Activated naive CD8-positive, alpha-beta T cell (primary cell): ENCODE data around the gene CELF5.
"Not testable (repeated sequence)": the region's sequence is repeated elsewhere in the genome, so short reads cannot be mapped to it uniquely, and the experiment has no call there.

Source experiments
- H3K27ac Mint-ChIP-seq: one replicate; pipeline ENCODE4 v1.8.0; 2021; ENCODE audit warnings: mixed read lengths
- H3K27me3 Mint-ChIP-seq: one replicate; pipeline ENCODE4 v1.8.0; 2021; ENCODE audit warnings: mixed read lengths
- H3K36me3 Mint-ChIP-seq: one replicate; pipeline ENCODE4 v1.8.0; 2021; ENCODE audit warnings: mixed read lengths
- H3K4me1 Mint-ChIP-seq: one replicate; pipeline ENCODE4 v1.8.0; 2021; ENCODE audit warnings: low read depth, mixed read lengths
- H3K4me3 Mint-ChIP-seq: one replicate; pipeline ENCODE4 v1.8.0; 2021; ENCODE audit warnings: mild to moderate bottlenecking, mixed read lengths
- H3K9me3 Mint-ChIP-seq: one replicate; pipeline ENCODE4 v1.8.0; 2021; ENCODE audit warnings: low read depth, mixed read lengths

Gene CELF5

DNA sequence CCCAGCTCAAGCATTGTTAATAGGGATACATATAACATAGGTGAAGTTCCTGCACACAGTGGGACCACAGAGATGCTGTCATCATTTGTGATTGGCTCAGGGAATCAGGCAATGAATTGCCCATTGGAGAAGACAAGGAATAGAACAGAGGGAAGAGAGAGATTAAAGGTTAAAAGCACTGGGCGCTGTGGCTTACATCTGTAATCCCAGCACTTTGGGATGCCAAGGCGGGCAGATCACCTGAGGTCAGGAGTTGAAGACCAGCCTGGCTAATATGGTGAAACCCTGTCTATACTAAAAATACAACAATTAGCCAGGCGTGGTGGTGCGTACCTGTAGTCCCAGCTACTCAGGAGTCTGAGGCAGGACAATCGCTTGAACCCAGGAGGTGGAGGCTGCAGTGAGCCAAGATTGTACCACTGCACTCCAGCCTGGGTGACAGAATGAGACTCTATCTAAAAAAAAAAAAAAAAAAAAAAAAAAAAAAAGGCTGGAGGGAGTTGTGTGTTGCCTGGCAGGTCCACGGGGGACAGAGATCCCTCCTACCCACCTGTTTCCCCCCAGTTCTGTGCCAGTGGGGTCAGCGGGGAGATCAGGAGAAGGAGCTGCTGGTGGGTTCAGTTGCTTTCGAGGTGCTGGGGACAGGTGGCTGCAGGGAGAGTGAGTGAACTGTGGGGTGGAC is 110.4 kb downstream of the CELF5 start:
- not testable (repeated sequence) for H3K4me1 Mint-ChIP-seq, H3K4me3 Mint-ChIP-seq, H3K27me3 Mint-ChIP-seq, H3K36me3 Mint-ChIP-seq, H3K27ac Mint-ChIP-seq, H3K9me3 Mint-ChIP-seq

- Mint-ChIP-seq H3K4me3 (no peak overlapping the region), H3K27ac (no peak overlapping the region), H3K36me3 (no peaks in the 10 kb centered on the region), H3K4me1 (peaks cover 10% of the 10 kb centered on the region), H3K9me3 (no peaks in the 10 kb centered on the region), H3K27me3 (no peaks in the 10 kb centered on the region)
Observed at GRCh38 chr19:3335431-3336350, 111.2 kb downstream of the CELF5 start.

DNA sequence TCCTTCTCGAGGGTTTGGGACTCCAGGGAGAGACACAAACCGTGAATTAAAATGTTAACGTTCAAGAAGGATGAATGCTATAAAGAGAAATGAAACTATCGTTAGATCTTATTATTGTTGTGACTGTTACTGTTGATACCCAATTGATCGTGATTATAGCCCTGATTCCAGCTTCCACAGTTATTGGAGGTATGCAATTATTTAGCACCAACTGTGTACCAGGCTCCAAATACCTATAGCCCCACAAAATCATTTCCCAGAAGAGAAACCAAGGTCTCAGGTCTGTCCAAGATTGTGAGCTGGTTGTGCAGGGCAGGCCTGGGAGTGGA is 111.9 kb downstream of the CELF5 start:
- no peaks in the 10 kb centered on the region for H3K9me3 Mint-ChIP-seq
- no peak overlapping the region for H3K4me3 Mint-ChIP-seq
- H3K27ac Mint-ChIP-seq = no peak overlapping the region
- no peaks in the 10 kb centered on the region for H3K36me3 Mint-ChIP-seq
- H3K27me3 Mint-ChIP-seq = no peaks in the 10 kb centered on the region
- peaks cover 10% of the 10 kb centered on the region for H3K4me1 Mint-ChIP-seq

DNA sequence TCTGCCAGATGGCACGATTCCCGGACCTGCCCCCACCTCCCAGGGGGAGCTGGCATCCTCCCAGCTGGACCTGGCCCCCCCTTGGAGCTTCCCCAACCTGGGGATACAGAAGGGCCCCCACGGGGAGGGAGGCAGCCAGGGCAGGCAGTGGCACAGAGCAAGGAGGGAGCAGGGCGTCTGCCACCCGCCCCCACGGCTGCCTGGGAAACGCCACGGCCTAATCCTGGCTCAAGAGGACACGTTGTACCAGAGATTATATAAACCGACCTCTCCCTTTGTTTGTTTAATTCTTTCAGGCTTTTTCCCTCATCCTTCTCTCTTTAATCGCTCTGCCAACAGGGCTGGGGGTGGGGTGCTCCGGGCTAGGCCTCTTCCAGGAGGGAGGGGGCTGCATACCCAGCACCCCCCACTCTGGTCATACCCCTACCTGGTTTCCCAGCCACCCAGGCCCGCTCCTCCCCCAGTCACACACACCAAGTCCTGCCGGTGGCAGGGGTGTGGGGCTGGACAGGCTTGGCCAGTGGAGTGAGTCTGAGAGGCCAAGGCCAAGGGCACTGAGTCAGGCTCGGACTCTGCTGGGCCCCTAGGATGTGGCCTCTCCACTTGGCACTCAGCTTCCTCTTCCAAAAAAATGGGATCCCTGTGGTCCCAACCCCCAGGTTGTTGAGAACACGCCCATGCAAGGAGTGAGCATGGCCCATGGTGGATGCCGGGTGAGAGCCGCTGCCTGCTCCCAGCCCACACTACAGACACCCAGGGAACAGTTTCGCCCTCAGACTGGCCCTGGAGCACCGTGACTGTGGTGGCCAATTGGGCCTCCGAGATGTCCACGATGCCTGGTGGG is 112.4 kb downstream of the CELF5 start:
- H3K27ac Mint-ChIP-seq = no peak overlapping the region
- peaks cover 10% of the 10 kb centered on the region for H3K4me1 Mint-ChIP-seq
- H3K36me3 Mint-ChIP-seq = no peaks in the 10 kb centered on the region
- no peak overlapping the region for H3K4me3 Mint-ChIP-seq
- no peaks in the 10 kb centered on the region for H3K27me3 Mint-ChIP-seq
- H3K9me3 Mint-ChIP-seq = no peaks in the 10 kb centered on the region

DNA sequence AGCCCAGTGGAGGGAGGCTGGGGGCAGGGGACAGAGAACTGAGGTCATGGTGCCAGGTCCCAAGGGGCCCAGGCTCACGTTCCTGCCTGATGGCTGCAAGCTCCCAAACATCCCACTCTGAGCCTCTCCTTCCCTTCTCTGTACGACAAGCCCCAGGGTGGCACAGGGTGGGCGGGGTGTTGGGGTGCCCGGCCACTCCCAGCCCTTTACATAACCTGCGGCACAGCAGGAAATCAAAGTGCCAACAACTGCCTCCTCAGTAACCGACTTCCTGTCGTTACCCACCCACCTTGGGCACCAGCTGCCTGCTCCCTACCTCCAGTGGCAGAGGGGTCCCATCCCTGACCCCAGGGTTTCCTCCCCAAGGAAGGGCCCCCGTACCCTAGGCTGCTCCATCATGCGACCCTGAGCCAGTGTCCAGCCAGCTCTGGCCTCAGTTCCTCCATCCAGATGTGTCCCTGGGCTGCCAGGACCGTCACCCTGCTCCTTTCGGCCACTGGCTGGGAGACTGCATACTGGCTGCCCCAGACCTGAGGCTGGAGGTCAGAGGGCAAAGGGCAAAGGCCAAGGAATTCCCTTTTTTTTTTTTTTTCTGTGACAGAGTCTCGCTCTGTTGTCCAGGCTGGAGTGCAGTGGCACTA is 114.2 kb downstream of the CELF5 start:
- H3K4me3 Mint-ChIP-seq = peak overlapping the region; percentile 35
- no peaks in the 10 kb centered on the region for H3K27me3 Mint-ChIP-seq
- no peaks in the 10 kb centered on the region for H3K9me3 Mint-ChIP-seq
- peak overlapping the region; percentile 79 for H3K27ac Mint-ChIP-seq
- H3K4me1 Mint-ChIP-seq = peaks cover 12% of the 10 kb centered on the region
- H3K36me3 Mint-ChIP-seq = no peaks in the 10 kb centered on the region

- H3K9me3 Mint-ChIP-seq = no peaks in the 10 kb centered on the region
- H3K4me3 Mint-ChIP-seq = no peak overlapping the region
- no peak overlapping the region for H3K27ac Mint-ChIP-seq
- H3K4me1 Mint-ChIP-seq = peaks cover 14% of the 10 kb centered on the region
- no peaks in the 10 kb centered on the region for H3K27me3 Mint-ChIP-seq
- no peaks in the 10 kb centered on the region for H3K36me3 Mint-ChIP-seq
Observed at GRCh38 chr19:3340340-3340739, 115.9 kb downstream of the CELF5 start.

GRCh38 chr19:3342246-3342645 is 117.8 kb downstream of the CELF5 start:
- no peaks in the 10 kb centered on the region for H3K9me3 Mint-ChIP-seq
- no peaks in the 10 kb centered on the region for H3K36me3 Mint-ChIP-seq
- H3K27me3 Mint-ChIP-seq = no peaks in the 10 kb centered on the region
- H3K4me3 Mint-ChIP-seq = no peak overlapping the region
- no peak overlapping the region for H3K27ac Mint-ChIP-seq
- H3K4me1 Mint-ChIP-seq = peaks cover 12% of the 10 kb centered on the region

GRCh38 chr19:3342962-3343361 is 118.5 kb downstream of the CELF5 start:
- H3K4me3 Mint-ChIP-seq, H3K27ac Mint-ChIP-seq, H3K9me3 Mint-ChIP-seq, H3K27me3 Mint-ChIP-seq, H3K36me3 Mint-ChIP-seq: not testable (repeated sequence)
- peaks cover 12% of the 10 kb centered on the region for H3K4me1 Mint-ChIP-seq

DNA sequence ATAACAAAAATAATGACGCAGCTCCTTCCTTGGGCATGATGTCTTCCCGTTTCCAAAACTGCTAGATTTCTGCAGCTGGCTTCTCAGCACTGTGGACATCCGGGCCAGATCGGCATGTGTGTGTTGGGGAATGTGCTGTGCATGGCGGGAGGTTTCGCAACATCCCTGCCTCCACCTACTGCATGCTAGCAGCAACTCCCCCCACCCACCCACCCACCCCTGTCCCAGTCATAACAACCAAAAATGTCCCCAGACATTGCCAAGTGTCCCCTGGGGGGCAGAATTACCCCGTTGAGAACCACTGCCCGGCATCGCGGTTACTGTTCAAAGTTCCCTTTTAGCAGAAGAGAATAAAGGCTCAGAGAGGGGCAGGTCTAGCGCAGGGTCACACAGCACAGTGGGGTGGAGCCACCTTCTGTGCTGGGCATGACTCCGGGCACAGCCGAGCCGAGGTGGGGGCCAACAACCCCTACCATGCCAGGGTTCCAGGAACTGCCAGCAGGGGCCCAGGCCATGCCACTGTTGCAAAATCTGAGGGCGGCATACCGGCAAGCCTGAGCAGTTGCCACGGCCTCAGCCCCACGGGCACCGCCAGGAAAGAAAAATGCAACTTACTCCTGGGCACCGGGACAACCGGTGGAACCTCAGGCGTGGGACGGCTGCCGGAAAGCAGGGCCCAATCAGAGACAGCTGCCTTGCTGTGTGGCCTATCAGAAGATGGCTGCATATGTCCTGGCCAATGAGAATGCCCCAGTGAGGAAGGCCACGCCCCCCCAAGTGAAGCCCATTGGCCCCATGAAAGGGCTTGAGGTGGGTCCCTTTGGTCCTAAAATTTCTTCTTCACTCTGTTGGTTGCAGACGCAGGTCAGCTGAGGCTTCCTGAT is 119.4 kb downstream of the CELF5 start:
- Mint-ChIP-seq H3K27ac (no peak overlapping the region), H3K4me1 (peaks cover 6% of the 10 kb centered on the region), H3K36me3 (no peaks in the 10 kb centered on the region), H3K4me3 (no peak overlapping the region), H3K27me3 (no peaks in the 10 kb centered on the region), H3K9me3 (no peaks in the 10 kb centered on the region)

- Mint-ChIP-seq H3K4me1 (peaks cover 6% of the 10 kb centered on the region), H3K27me3 (no peaks in the 10 kb centered on the region), H3K36me3 (no peaks in the 10 kb centered on the region), H3K9me3 (no peaks in the 10 kb centered on the region), H3K27ac (no peak overlapping the region), H3K4me3 (no peak overlapping the region)
Observed at GRCh38 chr19:3344608-3345598, 120.4 kb downstream of the CELF5 start.

DNA sequence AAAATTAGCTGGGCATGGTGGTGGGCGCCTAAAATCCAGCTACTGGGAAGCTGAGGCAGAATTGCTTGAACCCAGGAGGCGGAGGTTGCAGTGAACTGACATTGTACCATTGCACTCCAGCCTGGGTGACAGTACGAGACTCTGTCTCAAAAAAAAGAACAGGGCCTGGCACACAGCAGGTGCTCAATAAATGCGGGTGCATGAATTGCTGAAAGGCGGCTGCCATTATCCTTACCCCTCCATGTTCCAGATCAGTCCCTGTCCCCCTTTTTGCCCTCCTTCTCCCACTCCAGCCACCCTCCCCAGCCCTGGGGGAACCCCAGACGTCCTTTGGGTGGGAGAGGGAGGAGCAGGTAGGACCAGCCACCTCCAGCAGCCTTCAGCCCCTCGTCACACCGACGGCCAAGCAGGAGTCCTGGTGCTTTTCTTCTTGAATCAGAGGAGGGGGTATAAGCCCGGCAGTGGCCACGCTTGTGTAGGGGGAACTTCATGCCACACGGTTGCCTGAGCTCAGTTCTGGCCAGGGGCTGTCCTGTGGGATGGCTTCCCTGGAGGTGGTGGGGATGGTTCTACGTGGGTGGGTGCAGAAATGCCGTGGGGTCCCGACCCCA is 121.5 kb downstream of the CELF5 start:
- Mint-ChIP-seq H3K4me1 (peaks cover 4% of the 10 kb centered on the region), H3K27ac (no peak overlapping the region), H3K27me3 (no peaks in the 10 kb centered on the region), H3K4me3 (no peak overlapping the region), H3K36me3 (no peaks in the 10 kb centered on the region), H3K9me3 (no peaks in the 10 kb centered on the region)
